GM19238 (cell line): ENCODE measurements around the gene C16orf74.

Experiments used
- DNase-seq: peaks from one replicate; pipeline ENCODE4 v3.0.0; 2011; ENCODE audit warnings: low spot score; ENCODE audit not compliant: insufficient read length

C16orf74 gene

DNA sequence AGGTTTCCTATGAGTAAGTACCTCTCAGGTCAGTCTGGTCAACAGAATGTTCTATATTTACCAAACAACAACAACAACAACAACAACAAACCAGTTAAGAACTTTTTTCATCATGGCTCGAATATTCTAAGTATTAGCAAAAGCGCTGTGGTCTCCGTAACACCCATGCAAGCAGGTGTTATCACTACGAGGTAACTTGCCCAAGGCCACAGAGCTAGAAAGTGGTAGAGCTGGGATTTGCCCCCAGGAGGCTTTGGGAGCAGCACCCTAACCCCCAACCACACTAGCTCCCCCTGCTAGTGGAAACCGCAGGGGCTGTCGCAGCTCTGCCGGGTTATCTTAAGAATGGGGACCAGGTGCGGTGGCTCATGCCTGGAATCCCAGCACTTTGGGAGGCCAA is 23.9 kb upstream of the C16orf74 start:
- no peak for DNase-seq

DNA sequence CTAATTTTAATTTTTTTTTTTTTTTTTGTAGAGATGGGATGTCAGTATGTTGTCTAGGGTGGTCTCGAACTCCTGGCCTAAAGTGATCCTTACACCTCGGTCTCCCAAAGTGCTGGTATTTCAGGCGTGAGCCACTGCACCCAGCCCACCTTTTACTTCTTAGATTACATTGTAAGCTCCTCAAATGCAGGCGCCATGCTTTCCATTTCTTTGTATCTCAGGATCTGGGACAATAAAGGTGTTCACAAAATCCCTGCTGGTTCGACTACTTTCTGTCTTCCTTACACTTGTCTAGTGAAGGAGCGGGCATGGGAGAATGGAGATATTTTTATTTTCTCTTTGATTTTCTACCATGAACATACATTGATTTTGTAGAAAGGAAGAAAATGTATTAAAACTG is 23.2 kb upstream of the C16orf74 start:
- DNase-seq = no peak

DNA sequence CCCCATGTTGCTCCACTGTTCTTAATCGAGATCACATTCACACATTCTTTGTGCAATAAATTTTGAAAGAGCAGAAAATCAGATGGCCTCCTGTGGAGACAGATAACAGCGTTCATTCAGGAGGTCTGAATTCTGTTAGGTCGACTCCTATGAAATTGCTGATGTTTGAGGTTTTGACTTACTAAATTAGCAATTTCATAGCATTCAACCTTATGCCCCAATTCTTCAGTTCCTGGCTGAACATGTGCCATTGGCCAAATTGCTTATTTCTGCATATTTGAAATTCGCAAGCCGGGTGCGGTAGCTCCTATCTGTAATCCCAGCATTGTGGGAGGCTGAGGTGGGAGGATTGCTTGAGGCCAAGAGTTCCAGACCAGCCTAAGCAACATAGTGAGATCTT is 22.1 kb upstream of the C16orf74 start:
- no peak for DNase-seq

DNA sequence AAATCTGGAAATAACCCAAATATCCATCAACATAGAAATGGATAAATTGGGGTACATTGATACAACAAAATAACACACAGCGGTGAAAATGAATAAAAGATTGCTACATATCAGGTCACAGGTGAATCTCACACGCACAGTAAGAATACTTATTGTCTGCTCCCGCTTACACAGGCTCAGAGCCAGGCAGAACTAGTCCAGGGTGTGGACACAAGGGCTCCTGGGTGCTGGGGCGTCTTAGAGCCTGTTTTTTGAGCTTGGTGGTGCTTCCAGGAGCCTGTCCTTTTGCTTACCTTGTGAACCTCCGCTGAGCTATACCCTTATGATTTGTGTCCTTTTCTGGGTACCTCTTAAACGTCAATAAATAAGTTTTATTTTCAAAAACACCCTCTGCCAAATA is 19.8 kb upstream of the C16orf74 start:
- no peak for DNase-seq

DNA sequence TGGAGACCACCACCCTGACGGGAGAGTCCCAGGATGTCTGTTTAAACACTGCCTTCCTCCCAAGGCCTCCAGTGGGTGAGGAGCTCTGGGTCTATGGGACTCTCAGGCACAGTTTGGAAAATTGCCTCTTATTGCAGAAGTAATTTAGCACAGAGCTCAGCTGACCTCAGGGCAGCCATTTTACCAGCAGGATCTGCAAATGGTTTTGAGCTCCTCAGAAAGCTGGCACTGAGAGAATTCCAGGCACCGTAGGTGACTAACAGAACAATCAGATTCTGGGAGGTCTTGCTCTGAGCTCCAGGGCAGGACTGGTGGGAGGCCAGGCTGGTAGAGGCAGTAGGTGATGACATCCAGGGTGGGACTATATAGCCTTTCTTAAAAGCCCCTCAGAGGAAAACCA is 17.3 kb upstream of the C16orf74 start:
- no peak for DNase-seq

DNA sequence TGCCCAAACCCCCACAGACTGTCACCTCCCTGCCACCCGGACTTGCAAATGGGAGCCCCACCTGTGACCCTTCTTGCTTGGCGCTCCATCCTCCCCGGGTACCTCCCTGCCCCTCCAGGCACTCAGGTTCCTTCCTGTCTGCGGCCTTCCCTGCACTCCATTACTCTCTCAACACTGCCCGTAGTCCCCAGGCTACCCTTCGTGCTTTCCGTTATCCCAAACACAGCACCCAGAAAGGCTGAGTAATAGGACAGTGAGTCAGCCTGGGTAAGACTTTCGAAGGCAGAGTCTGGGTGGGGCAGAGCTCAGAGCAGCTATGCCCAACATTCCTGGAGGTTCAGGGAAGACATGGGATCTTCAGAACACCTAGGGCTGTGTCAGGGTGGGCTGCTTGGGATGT is 16.6 kb upstream of the C16orf74 start:
- no peak for DNase-seq

DNA sequence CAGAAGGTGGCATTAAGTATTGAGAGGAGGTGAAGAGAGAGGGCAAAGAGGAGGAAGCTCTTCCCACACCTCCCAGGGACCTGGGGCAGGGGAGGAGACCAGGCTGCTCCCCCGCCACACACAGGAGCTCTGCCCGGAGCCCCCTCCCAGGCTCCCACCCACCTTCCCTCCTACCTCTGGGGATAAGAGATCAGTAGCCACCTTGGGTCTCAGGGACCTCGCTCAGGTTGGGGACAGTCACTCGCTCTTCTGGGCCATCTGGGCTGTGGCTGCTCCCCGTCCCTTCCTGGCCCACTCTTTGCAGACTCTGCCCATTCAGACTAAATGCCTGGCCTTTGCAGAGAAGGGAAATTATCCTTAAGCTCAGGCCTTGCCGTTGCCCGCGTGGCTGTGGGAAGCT is 14.9 kb upstream of the C16orf74 start:
- DNase-seq = no peak

DNA sequence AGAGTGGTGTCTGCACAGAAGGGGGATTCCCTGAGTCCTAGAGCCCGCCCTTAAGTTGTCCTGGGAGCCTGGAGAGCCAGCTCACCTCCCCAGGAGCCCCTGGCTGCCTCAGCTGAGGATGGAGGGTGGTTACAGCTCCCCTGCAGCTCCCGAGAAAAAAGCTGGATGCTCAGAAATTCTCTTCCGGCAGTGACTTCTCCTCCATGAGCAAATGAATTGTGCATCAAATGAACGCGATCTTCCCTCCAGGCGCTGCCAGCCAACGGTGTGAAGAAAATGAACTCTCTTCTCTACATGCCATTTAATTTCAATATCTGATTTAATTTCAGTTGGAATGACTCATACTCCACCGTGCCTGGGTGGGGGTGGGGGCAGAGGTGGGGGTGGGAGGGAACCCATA is 14.3 kb upstream of the C16orf74 start:
- DNase-seq = no peak

DNA sequence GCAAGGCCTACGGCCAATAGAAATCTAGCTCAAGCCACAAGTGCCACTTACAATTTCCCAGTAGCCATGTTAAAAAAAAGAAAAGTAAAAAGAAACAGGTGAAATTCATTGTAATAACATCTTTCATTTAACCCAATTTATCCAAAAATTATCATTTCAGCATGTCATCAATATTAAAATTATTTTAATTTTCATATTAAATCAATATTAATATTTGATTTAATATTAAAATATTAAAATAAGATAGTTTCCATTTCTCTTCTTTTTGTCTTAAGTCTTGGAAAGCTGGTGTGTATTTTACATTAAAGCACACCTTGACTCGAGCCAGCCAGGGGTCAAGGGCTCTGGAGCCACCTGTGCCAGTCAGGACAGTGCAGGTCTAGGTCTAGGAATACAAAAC is 12.7 kb upstream of the C16orf74 start:
- no peak for DNase-seq

DNA sequence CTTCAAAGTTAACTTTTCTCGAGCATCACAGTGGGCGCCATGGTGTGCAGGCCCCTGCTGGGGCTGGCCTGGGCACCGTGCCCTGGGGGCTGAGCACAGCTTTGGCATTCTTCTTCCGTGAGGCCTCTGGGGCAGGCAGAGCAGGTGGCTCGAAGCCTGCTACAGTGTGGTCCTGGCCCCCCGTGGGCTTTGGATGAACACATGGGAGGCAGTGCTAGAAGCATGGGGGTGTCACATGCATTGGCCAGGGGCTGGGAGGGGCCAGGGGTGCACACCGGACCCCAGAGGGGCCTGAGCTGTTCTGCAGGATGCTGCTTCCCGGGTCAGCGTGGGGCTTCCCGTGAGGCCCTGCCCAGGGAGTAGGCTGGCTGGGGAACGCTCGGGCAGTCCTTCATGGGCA is 12.1 kb upstream of the C16orf74 start:
- DNase-seq = no peak

DNA sequence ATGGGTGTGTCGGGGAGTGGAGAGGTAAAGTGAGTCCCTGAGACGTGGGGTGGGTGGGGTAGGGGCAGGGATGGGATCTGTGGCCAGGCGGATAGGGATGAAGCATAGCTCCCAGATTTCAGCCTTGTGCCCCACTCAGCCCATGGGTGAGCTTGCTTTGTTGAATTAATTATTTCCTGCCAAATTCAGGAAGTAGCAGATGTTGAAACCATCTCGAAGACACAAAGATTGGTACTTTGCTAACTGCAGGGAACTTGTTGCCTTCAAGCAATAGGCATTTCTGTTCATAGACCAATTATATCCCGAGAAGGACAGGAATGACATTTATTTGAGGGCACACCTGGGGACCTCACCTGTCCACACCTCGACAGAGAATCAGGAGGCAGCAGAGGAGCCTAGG is 11.0 kb upstream of the C16orf74 start:
- DNase-seq = no peak

DNA sequence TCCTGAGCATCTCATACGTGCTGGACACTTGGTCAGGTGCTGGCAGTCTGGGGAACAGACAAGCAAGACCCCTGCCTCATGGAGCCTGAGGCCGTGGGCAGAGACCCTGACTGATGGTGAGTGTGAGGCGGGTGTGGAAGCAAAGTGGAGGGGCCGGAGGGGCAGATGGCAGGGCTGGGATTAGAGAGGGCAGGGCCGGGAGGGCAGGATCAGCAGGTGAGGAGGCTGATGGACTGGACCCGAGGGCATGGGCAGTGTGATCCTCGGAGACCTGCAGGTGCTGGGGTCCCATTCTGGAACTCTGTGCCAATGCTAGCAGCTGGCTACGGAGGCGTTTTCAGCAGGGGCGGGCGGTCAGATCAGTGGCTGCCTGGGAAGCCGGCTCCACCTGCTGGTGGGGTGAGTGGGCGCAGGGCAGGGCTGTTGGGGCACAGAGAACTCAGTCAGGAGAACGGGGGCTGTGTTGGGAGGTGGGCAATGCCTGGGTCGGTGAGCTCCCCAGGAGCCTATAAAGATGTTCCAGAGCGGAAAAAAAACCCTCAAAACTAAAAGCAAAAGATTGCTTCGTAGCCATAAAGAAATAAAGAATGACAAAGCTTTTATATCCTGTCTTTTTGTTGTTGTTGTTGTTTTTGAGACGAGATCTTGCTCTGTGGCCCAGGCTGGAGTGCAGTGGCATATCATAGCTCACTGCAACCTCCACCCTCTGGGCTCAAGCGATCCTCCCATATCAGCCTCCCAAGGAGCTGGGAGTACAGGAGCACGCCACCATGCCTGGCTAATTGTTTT is 8.9 kb upstream of the C16orf74 start:
- DNase-seq = no peak

DNA sequence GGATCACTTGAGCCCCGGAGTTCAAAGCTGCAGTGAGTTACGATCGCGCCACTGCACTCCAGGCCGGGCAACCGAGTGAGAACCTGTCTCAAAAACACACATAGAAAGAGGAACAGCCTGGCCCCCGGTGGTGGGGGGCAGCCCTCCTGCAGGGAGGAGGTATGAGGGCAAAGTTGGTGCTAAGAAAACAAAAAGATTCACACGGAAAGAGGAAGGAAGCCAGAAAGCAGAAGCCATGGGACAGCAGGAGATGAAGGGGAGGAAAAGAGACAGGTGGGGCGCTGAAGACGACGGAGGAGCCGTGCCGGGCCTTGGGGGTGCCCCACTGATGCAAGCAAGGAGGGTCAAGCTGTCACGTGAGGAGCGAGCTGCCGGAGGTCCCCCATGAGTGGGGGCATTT is 8.2 kb upstream of the C16orf74 start:
- DNase-seq = no peak

DNA sequence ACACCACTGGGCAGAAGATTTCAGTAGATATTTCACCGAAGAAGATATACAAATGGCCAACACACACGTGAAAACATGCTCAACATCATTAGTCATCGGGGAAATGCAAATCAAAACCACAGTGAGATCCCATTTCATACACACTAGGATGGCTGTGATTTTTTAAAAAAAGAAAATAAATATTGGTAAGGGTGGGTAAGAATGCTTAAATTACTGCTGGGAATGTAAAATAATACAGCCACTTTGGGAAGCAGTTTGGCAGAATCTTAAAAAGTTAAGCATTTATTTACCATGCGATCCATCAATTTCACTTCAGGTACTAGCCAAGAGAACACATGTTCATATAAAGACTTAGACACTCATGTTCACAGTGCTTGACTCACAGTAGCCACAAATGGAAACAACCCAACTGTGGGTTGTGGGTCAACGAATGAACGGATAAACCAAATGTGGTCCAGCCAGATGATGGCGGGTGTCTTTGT is 6.5 kb upstream of the C16orf74 start:
- DNase-seq = no peak

DNA sequence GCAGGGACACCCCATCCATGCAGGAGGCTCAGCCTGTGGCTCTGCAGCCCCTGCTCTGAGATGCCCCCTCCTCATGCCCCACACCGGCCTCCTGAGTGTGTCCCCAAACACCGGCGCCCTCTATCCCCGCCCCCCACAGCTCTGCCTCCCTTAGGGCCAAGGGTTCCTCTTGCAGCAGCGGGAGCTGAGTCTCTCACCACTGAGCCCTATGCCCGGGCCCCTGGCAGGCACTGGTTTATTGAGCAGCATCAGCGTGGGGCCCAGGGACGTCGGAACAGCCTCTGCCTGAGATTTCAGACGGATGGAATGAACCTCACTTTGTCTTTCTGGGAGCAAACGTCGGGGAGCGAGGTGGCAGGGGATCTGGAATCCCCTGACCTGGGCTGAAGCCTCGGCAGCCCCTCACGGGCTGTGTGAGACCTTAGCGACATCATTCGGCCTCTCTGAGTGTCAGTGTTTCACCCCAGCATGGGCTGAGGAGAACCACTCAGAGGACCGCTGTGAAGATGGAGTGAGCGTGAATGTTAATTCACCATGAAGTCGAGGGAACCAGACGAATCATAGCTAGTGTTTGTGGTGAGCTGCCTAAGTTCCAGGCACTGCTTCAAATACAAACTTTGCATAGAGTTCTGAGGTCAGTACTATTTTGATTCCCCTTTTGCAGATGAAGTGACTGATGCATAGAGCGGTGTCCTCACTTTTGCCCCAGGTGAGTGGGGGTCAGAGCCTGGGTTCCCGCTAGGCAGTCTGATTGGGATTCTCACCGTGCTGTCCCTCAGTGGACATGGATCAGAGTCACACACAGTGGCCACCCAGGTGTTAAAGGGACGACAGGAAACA is 5.3 kb upstream of the C16orf74 start:
- DNase-seq = no peak

DNA sequence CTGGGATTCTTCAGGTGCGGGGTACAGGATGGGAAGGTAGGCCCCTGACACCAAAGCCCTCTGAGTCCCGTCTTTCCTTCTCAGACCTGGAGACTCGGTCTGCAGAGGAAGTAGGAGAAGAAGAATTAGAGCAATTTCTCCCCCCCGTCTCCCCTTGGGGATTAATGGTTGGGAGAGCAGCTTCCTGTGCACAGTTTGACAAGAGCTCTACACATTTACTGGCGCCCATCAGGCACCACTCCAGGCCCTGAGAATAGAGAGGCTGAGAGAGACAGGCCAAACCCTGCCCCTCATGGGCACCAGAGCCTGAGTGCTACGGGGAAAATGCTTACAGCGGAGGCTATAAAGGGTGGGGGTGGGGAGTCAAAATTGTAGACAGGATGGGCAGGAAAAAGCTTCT is 3.5 kb upstream of the C16orf74 start:
- no peak for DNase-seq

DNA sequence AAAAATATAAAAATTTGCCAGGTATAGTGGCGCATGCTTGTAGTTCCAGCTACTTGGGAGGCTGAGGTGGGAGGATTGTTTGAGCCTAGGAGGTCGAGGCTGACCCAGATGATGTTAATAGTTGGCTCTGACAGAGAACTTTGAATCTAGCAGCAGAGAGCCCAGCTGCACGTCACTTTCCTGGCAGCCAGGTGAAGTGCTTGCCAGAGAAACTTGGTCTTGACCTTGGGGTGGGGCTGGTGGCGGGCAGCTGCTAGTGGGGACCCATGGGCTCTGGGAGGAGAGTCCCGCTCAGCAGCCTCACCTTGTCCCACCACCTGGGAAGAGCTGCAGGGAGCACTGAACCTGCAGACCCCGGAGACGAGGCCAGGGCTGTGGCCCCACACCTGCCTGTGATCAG is 3.1 kb upstream of the C16orf74 start:
- DNase-seq = no peak

DNA sequence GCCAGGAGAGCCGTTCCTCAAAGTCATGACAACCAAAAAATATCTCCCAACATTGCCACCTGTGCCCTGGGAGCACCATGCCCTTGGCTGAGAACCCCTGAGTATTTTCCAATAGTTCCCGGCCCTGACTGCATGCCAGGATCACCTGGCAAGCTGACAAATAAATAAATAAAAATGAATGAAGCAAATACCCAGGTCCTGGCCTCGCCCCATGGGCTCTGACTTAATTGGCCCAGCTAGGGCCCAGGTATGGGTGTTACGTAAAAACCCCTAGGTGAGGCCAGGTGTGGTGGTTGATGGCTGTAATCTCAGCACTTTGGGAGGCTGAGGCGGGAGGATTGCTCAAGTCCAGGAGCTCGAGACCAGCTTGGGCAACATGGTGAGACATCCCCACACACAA is 2.7 kb upstream of the C16orf74 start:
- no peak for DNase-seq

DNA sequence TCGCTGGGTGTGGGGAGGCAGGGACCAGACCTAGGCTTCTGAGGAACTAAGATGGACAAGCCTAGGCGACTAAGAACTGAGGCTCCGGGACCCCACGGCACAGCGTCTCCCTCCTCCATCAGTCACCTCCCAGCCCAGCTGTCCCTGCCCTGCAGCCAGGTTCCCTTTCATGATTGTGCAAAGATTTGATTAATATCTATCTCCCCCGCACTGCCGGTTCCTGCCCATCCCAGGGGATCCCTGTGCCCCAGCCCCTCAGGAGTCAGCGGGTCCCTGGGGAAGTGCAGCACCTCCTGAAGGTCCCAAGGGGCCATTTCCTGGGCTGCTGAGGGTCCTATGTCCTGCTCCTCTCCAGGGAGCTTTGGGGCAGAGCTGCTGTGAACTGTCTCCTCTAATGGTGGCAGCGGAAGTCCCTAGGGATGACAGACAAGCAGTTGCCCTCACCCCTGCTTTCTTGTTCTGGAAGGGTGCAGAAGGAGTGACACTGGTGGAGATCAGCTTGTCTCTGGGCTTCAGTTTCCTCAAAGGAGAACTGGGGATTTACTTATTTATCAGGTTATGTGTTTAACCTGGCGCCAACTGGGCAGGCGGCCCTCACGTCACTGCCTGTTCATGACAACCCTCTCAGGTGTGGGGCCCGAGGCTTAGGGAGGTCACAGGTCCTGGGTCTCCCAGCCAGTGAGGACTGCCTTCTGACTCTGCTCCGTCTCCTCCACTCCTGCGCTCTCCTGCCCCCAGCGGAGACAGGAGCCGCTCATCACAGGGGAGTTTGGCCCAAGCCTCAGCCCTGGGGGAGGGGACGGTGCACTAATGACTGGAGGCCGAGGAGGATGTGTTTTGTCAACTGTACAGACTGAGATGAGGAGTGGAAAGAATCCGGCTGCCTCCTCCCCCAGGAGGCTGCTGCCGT is 1.9 kb upstream of the C16orf74 start:
- no peak for DNase-seq

DNA sequence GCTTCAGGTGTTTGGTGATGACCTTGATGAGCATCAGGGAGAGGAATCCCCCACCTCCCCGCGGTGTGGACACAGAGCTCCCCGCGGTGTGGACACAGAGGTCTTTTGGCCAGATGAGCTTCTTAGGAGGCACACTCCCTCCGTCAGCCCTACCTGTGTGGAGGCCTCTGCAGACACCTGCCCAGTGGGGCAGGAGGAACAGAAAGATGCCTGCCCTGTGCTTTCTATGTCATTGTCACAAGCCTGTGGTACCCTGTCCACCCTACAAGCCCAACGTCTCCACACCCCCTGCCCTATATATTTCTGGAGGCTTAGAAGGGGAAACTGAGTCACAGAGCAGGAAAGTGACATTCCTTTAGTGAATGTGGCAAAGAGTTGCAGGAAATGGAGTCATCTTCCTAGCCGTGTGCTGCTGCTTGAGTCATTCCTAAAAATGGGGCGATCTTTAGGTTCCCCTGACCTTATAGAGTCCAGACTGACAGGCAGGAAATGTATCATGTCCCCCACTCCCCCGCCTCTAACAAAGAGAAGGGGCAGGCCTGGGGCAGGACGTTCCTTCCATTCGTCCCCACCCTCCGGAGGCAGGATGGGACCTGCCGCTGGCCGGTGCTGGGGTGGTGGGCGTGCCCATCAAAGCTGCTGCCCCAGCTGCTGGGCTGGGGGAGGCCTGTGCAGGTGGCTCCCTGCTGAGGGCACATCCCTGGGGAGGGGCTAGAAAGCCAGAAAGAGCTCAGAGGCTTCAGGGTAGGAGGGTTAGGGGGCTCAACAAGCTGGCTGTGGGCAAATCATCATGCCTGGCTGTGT is 1.0 kb upstream of the C16orf74 start:
- no peak for DNase-seq
